SJCRH30 (cell line): Measurements from ENCODE around the gene CHCHD4. TPM values are rescaled to one million over a fixed set of nuclear protein-coding genes. Genes with fewer than 3 reads are reported as not detected.
A peak's percentile ranks its signal among the peaks of the same experiment; 100 is the strongest.

Source experiments
- DNase-seq, 2 experiments: peaks; one replicate each; pipeline ENCODE4 v3.0.0-alpha.2; 2015 to 2020
- H3K27ac ChIP-seq: fragments of 250-450 bp; sonication (Bioruptor Pico); 2 replicates; pipeline ENCODE4 v1.5.1; 2020; ENCODE audit warnings: mild to moderate bottlenecking, moderate library complexity
- H3K27me3 ChIP-seq: fragments of 250-450 bp; sonication (Bioruptor Pico); 2 replicates; pipeline ENCODE4 v1.5.1; 2020; ENCODE audit warnings: mild to moderate bottlenecking, moderate library complexity
- H3K36me3 ChIP-seq: fragments of 250-450 bp; sonication (Bioruptor Pico); 2 replicates; pipeline ENCODE4 v1.5.1; 2020; ENCODE audit warnings: mild to moderate bottlenecking, moderate library complexity
- H3K4me1 ChIP-seq: fragments of 250-450 bp; sonication (Bioruptor Pico); 2 replicates; pipeline ENCODE4 v1.5.1; 2020; ENCODE audit warnings: mild to moderate bottlenecking, moderate library complexity
- H3K4me3 ChIP-seq: fragments of 250-450 bp; sonication (Bioruptor Pico); 2 replicates; pipeline ENCODE4 v1.5.1; 2020; ENCODE audit warnings: mild to moderate bottlenecking, moderate library complexity
- H3K9me3 ChIP-seq: fragments of 250-450 bp; sonication (Bioruptor Pico); replicated peaks from 2 replicates; pipeline ENCODE4 v1.5.1; 2020; ENCODE audit warnings: mild to moderate bottlenecking, moderate library complexity
- total RNA-seq: library from RNA; depleted of rRNA; stranded (reverse); fragments of >200 nt; shearing (Covaris generic); gene quantifications from 2 replicates; pipeline ENCODE4 v1.2.3, GENCODE V29; 2014; rRNA removed

The CHCHD4 gene
- total RNA-seq = 22.5 and 27.0 TPM in 2 replicates

DNA sequence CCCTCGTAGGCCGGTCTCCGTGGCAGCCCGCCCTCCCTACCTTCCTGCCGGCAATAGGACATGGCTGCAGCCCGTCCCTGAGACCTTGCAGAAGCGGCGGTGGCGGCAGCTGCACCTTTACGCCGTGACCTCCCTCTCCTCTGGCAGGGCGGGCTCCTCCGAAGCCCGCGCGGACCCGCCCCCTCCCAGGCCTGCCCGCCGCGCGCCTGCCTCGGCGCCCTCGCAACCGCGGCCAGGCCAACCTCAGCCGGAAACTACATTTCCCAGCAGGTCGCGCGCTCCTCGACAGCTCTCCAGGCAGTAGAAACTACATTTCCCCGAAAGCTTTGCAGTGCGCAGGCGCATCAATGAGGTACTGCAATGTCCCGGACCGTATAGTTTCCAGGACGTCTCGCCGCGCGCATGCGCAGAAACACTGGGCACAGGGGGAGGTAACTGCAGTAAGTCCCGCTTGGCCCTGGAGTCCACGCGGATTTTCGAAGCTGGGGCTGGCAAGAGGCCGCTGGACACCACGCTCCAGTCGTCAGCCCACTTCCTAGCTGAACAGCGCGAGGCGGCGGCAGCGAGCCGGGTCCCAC, at the start of gene CHCHD4, which contains the start of gene TMEM43:
Gene CHCHD4 (minus strand): TSS at position 256 of the 578 bp plus-strand sequence. CDS start 194 bp downstream, at position 62.
Gene TMEM43 (plus strand): TSS at position 438 of the 578 bp plus-strand sequence. CDS start 142 bp downstream, outside the sequence.
- H3K9me3 ChIP-seq = no peaks in the 10 kb centered on the region
- H3K27me3 ChIP-seq = no peaks in the 10 kb centered on the region
- H3K4me1 ChIP-seq = peaks cover 6% of the 10 kb centered on the region; the same call in 1 of the 2 replicates
- peak; percentile 99 to 100 for DNase-seq
- H3K36me3 ChIP-seq = peaks cover 21% of the 10 kb centered on the region
- H3K27ac ChIP-seq = peak within 1 kb of the TSS; percentile 64
- peak within 1 kb of the TSS; percentile 72 for H3K4me3 ChIP-seq

DNA sequence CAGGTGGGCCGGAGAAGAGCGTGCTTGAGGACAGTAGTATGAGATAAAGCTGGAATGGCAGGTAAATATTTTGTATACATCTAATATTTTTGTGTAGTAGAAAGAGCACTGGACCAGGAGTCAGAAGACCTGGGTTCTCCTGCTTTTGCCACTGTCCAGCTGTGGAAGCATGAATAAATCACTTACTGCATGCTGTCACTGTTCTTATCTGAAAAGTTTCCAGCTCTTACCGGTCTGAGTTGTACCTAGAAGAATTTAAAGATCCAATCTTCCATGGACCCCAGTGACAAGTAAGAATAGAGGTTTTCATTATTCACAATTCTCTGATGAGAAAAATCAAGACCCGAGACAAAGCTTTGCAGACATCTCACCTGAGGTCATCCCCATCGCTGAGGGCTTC, 47.8 kb upstream of the CHCHD4 start:
- Histone ChIP-seq H3K36me3 (peaks cover 27% of the 10 kb centered on the region), H3K27me3 (no peaks in the 10 kb centered on the region), H3K27ac (no peak overlapping the region), H3K9me3 (no peaks in the 10 kb centered on the region), H3K4me1 (no peaks in the 10 kb centered on the region), H3K4me3 (no peak overlapping the region)
- no peak for DNase-seq

GRCh38 chr3:14170531-14171159, 46.0 kb upstream of the CHCHD4 start:
- Histone ChIP-seq H3K27me3 (no peaks in the 10 kb centered on the region), H3K4me1 (no peaks in the 10 kb centered on the region), H3K36me3 (peaks cover 34% of the 10 kb centered on the region), H3K4me3 (no peak overlapping the region), H3K27ac (no peak overlapping the region), H3K9me3 (no peaks in the 10 kb centered on the region)
- DNase-seq = no peak

DNA sequence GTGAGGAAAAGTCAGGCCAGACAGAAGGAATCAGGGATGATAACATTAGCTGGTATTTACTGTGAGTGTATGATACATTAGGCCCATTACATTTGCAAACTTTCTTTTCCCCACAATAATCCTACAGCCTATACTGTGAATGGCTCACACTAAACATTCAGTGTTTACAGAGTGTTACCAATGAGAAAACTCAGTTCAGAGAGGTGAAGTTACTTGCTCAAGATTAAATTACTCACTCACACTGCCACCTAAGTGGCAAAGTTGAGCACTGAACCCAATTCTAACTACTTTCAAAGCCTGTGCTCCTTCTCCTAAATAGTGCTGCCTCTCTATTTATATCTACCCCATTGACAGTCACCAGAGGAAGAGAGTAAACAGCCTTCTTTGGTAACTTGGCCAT, 45.2 kb upstream of the CHCHD4 start:
- Histone ChIP-seq H3K4me1 (no peaks in the 10 kb centered on the region), H3K36me3 (peaks cover 38% of the 10 kb centered on the region), H3K27me3 (no peaks in the 10 kb centered on the region), H3K27ac (no peak overlapping the region), H3K9me3 (no peaks in the 10 kb centered on the region), H3K4me3 (no peak overlapping the region)
- DNase-seq = no peak

- Histone ChIP-seq H3K36me3 (peaks cover 42% of the 10 kb centered on the region), H3K4me1 (no peaks in the 10 kb centered on the region), H3K27ac (no peak overlapping the region), H3K4me3 (no peak overlapping the region), H3K9me3 (no peaks in the 10 kb centered on the region), H3K27me3 (no peaks in the 10 kb centered on the region)
- no peak for DNase-seq
Measured at GRCh38 chr3:14169435-14169834, 44.8 kb upstream of the CHCHD4 start.

GRCh38 chr3:14166877-14167603, 42.4 kb upstream of the CHCHD4 start:
- DNase-seq = no peak
- Histone ChIP-seq H3K27ac (no peak overlapping the region), H3K4me1 (no peaks in the 10 kb centered on the region), H3K4me3 (no peak overlapping the region), H3K9me3 (peaks cover 1% of the 10 kb centered on the region; the same call in 1 of the 2 replicates), H3K36me3 (peaks cover 60% of the 10 kb centered on the region), H3K27me3 (no peaks in the 10 kb centered on the region)

GRCh38 chr3:14162178-14162577, 37.5 kb upstream of the CHCHD4 start:
- Histone ChIP-seq H3K4me3 (no peak overlapping the region), H3K27ac (no peak overlapping the region), H3K27me3 (no peaks in the 10 kb centered on the region), H3K36me3 (peaks cover 73% of the 10 kb centered on the region), H3K4me1 (no peaks in the 10 kb centered on the region), H3K9me3 (peaks cover 16% of the 10 kb centered on the region)
- DNase-seq = no peak

DNA sequence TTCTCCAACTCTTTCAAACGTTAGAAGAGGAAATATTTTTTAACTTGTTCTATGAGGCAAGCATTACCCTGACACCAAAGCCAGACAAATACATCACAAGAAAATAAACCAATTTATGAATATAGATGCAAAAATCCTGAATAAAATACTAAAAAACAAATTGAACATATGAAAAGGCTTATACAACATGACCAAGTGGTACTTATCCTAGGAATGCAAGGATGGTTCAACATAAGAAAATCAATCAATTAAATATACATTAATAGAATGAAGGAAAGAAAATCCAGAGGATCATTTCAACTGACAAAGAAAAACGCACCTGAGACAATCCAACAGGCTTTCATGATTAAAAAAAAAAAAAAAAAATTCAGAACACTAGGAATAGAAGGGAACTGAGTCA, 36.6 kb upstream of the CHCHD4 start:
- no peak for DNase-seq
- peaks cover 16% of the 10 kb centered on the region for H3K9me3 ChIP-seq
- no peaks in the 10 kb centered on the region for H3K4me1 ChIP-seq
- no peak overlapping the region for H3K27ac ChIP-seq
- no peak overlapping the region for H3K4me3 ChIP-seq
- H3K36me3 ChIP-seq = peaks cover 74% of the 10 kb centered on the region
- H3K27me3 ChIP-seq = no peaks in the 10 kb centered on the region

GRCh38 chr3:14159426-14159825, 34.8 kb upstream of the CHCHD4 start:
- Histone ChIP-seq H3K4me1 (no peaks in the 10 kb centered on the region), H3K27ac (no peak overlapping the region), H3K27me3 (no peaks in the 10 kb centered on the region), H3K9me3 (peaks cover 16% of the 10 kb centered on the region), H3K4me3 (no peak overlapping the region), H3K36me3 (peaks cover 68% of the 10 kb centered on the region)
- DNase-seq = no peak

DNA sequence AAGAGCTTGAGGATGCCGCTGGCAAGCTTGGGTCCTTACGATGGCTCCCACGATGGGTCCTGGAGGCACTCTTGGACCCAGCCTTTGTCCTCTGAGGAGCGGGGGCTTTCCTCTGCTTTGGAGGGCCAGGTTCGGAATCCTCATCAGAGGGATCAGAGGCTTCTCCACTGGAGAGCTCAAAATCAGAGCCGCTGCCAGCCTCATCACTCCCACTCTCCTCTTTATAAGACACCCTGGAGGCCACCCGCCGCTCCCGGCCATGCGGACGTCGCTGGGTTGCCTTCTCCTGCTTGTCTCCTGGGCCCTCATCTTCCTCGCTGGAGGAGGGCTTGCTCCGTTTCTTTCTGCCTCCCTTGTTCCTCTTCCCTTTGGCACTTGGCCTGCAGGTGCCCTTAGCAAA, 33.7 kb upstream of the CHCHD4 start:
- H3K36me3 ChIP-seq = peaks cover 61% of the 10 kb centered on the region
- no peaks in the 10 kb centered on the region for H3K27me3 ChIP-seq

DNA sequence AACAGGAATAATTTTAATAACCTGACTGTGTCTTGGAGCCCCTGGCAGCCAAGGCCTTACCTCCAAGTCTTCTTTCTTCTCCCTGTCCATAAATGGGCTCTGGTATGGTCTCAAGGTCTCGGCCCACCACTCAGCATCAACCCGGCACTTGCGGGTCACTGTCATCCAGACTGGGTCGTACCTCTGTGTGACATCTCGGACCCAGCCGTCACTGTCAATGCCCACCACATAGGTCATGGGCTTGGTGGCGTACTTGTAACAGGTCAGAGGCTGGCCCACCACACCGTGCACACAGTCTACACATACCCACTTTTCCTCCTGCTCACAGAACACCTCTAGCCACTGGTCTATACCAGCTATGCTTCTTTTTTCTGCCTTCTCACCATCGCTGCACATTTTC, 33.3 kb upstream of the CHCHD4 start:
- no peak for DNase-seq
- Histone ChIP-seq H3K27ac (no peak overlapping the region), H3K4me1 (no peaks in the 10 kb centered on the region), H3K36me3 (peaks cover 56% of the 10 kb centered on the region), H3K9me3 (peaks cover 16% of the 10 kb centered on the region), H3K4me3 (no peak overlapping the region), H3K27me3 (no peaks in the 10 kb centered on the region)

More for the DNA sequence above, 33.7 kb upstream of the CHCHD4 start:
- H3K27ac ChIP-seq = no peak overlapping the region
- no peak for DNase-seq
- H3K4me1 ChIP-seq = no peaks in the 10 kb centered on the region
- H3K4me3 ChIP-seq = no peak overlapping the region
- peaks cover 16% of the 10 kb centered on the region for H3K9me3 ChIP-seq

GRCh38 chr3:14156843-14157561, 32.3 kb upstream of the CHCHD4 start:
- peaks cover 53% of the 10 kb centered on the region for H3K36me3 ChIP-seq
- peaks cover 15% of the 10 kb centered on the region for H3K9me3 ChIP-seq

GRCh38 chr3:14156201-14156600, 31.5 kb upstream of the CHCHD4 start:
- Histone ChIP-seq H3K4me3 (no peak overlapping the region), H3K36me3 (peaks cover 45% of the 10 kb centered on the region)
- no peak for DNase-seq

More at GRCh38 chr3:14156843-14157561, 32.3 kb upstream of the CHCHD4 start:
- Histone ChIP-seq H3K4me1 (no peaks in the 10 kb centered on the region), H3K4me3 (no peak overlapping the region), H3K27me3 (no peaks in the 10 kb centered on the region), H3K27ac (no peak overlapping the region)
- no peak for DNase-seq

DNA sequence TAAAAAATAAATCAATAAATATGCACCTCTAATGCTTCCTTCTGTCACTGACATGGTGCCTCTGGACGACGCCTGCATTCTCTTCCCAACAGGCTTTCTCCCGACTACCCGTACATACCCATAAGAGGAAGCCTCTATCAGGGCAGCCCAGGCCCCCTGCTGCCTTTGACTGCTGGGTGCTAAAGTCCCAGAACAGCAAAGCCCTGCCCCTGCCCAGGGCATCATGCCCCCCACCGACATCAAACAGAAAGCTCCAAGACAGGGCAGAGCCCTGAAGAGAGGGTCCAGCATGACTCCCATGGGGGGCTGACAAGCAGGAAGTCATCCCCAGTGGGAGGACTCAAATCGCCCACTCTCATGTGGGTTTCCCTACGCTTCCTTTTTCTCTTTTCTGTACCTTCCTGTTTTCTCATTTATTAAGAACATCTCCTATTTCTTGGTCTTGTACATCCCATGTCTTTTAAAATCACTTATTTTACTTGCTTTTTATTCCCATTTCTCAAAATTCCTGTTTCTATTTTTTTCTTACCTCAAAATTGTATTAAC, 30.3 kb upstream of the CHCHD4 start:
- Histone ChIP-seq H3K9me3 (no peaks in the 10 kb centered on the region), H3K4me3 (no peak overlapping the region), H3K27me3 (no peaks in the 10 kb centered on the region), H3K27ac (no peak overlapping the region), H3K4me1 (no peaks in the 10 kb centered on the region), H3K36me3 (peaks cover 32% of the 10 kb centered on the region)
- DNase-seq = no peak

More at GRCh38 chr3:14156201-14156600, 31.5 kb upstream of the CHCHD4 start:
- Histone ChIP-seq H3K9me3 (peaks cover 7% of the 10 kb centered on the region), H3K27ac (no peak overlapping the region), H3K27me3 (no peaks in the 10 kb centered on the region), H3K4me1 (no peaks in the 10 kb centered on the region)
